Measurements from ENCODE around the gene PSG6. TPM values are rescaled to one million over a fixed set of nuclear protein-coding genes. Genes with fewer than 3 reads are reported as not detected.
"Not testable (repeated sequence)": the region's sequence is repeated elsewhere in the genome, so short reads cannot be mapped to it uniquely, and the experiment has no call there.

PSG6 gene
- total RNA-seq, 2 experiments from 2014 or later = not detected

GRCh38 chr19:42881279-42881678 lies 36.4 kb downstream of the PSG6 start:
- CTCF ChIA-PET; H3K4me3 Mint-ChIP-seq; ATAC-seq (ENCODE audit: poor library complexity); H3K27me3 ChIP-seq (ENCODE audit: control insufficient read depth in 1 of 2, insufficient read depth in 2 of 2, low read length in 2 of 2); H3K4me3 ChIP-seq (ENCODE audit: low read length); H3K36me3 Mint-ChIP-seq (ENCODE audit: low read depth); H3K27ac Mint-ChIP-seq; POLR2A ChIA-PET; H3K4me1 ChIP-seq (ENCODE audit: insufficient read depth, low read length); H3K36me3 ChIP-seq (ENCODE audit: insufficient read depth, low read length); intact Hi-C loops (cut with DNase I, micrococcal nuclease); H3K27ac ChIP-seq (ENCODE audit: low read depth in 1 of 2, low read length in 2 of 2); DNase-seq; H3K4me1 Mint-ChIP-seq (ENCODE audit: low read depth); H3K9me3 ChIP-seq (ENCODE audit: control insufficient read depth in 1 of 2, insufficient read depth in 1 of 2, low read length in 2 of 2); H3K9me3 Mint-ChIP-seq: not testable (repeated sequence)
- peaks cover 46% of the 10 kb centered on the region for H3K27me3 Mint-ChIP-seq
- peak; percentile 10 for TF ChIP-seq CTCF (IDR thresholded peaks at IDR 0.05)

- H3K27me3 ChIP-seq (ENCODE audit: control insufficient read depth in 1 of 2, insufficient read depth in 2 of 2, low read length in 2 of 2); H3K9me3 Mint-ChIP-seq; H3K4me1 ChIP-seq (ENCODE audit: insufficient read depth, low read length); H3K4me1 Mint-ChIP-seq (ENCODE audit: low read depth); DNase-seq; H3K27ac Mint-ChIP-seq; H3K9me3 ChIP-seq (ENCODE audit: control insufficient read depth in 1 of 2, insufficient read depth in 1 of 2, low read length in 2 of 2); H3K4me3 Mint-ChIP-seq; H3K36me3 Mint-ChIP-seq (ENCODE audit: low read depth); H3K36me3 ChIP-seq (ENCODE audit: insufficient read depth, low read length); POLR2A ChIA-PET; intact Hi-C loops (cut with DNase I, micrococcal nuclease); H3K27ac ChIP-seq (ENCODE audit: low read depth in 1 of 2, low read length in 2 of 2); H3K4me3 ChIP-seq (ENCODE audit: low read length); ATAC-seq (ENCODE audit: poor library complexity); CTCF ChIA-PET: not testable (repeated sequence)
- H3K27me3 Mint-ChIP-seq = peaks cover 39% of the 10 kb centered on the region
Measured at GRCh38 chr19:42880621-42881020, 37.1 kb downstream of the PSG6 start.

GRCh38 chr19:42879613-42880012 lies 38.1 kb downstream of the PSG6 start, which contains the start of gene PSG1:
Gene PSG1 (minus strand): TSS chr19:42879713. CDS start chr19:42879581, 132 bp downstream.
- Mint-ChIP-seq H3K27me3 (peaks cover 29% of the 10 kb centered on the region), H3K27ac (no peak within 1 kb of the TSS), H3K4me3 (no peak within 1 kb of the TSS), H3K36me3 (ENCODE audit: low read depth) (no peaks in the 10 kb centered on the region), H3K4me1 (ENCODE audit: low read depth) (no peaks in the 10 kb centered on the region), H3K9me3 (no peaks in the 10 kb centered on the region)
- H3K4me1 ChIP-seq (ENCODE audit: insufficient read depth, low read length) = no peaks in the 10 kb centered on the region
- no peak for TF ChIP-seq CTCF (IDR thresholded peaks at IDR 0.05)
- no peak within 1 kb of the TSS for H3K4me3 ChIP-seq (ENCODE audit: low read length)
- intact Hi-C loops (cut with DNase I, micrococcal nuclease) = no loop called here
- ChIA-PET POLR2A (no interaction called here), CTCF (no interaction called here)
- ATAC-seq (ENCODE audit: poor library complexity) (no peak), DNase-seq (no peak)
- H3K9me3 ChIP-seq (ENCODE audit: control insufficient read depth in 1 of 2, insufficient read depth in 1 of 2, low read length in 2 of 2) = no peaks in the 10 kb centered on the region
- peaks cover under 1 to 2% of the 10 kb centered on the region in 2 experiments for H3K27me3 ChIP-seq (ENCODE audit: control insufficient read depth in 1 of 2, insufficient read depth in 2 of 2, low read length in 2 of 2)
- H3K27ac ChIP-seq (ENCODE audit: low read depth in 1 of 2, low read length in 2 of 2) = no peak within 1 kb of the TSS
- no peaks in the 10 kb centered on the region for H3K36me3 ChIP-seq (ENCODE audit: insufficient read depth, low read length)

GRCh38 chr19:42876596-42876995 lies 41.1 kb downstream of the PSG6 start:
- H3K4me1 ChIP-seq (ENCODE audit: insufficient read depth, low read length); POLR2A ChIA-PET; DNase-seq; intact Hi-C loops (cut with DNase I, micrococcal nuclease); H3K9me3 Mint-ChIP-seq; H3K27me3 ChIP-seq (ENCODE audit: control insufficient read depth in 1 of 2, insufficient read depth in 2 of 2, low read length in 2 of 2); H3K27ac ChIP-seq (ENCODE audit: low read depth in 1 of 2, low read length in 2 of 2); ATAC-seq (ENCODE audit: poor library complexity); CTCF ChIA-PET; H3K27ac Mint-ChIP-seq; H3K4me3 Mint-ChIP-seq; H3K9me3 ChIP-seq (ENCODE audit: control insufficient read depth in 1 of 2, insufficient read depth in 1 of 2, low read length in 2 of 2); H3K4me1 Mint-ChIP-seq (ENCODE audit: low read depth); H3K36me3 ChIP-seq (ENCODE audit: insufficient read depth, low read length); H3K36me3 Mint-ChIP-seq (ENCODE audit: low read depth); H3K4me3 ChIP-seq (ENCODE audit: low read length): not testable (repeated sequence)
- peaks cover 21% of the 10 kb centered on the region for H3K27me3 Mint-ChIP-seq

GRCh38 chr19:42875881-42876280 lies 41.8 kb downstream of the PSG6 start:
- H3K4me3 ChIP-seq (ENCODE audit: low read length); H3K9me3 ChIP-seq (ENCODE audit: control insufficient read depth in 1 of 2, insufficient read depth in 1 of 2, low read length in 2 of 2); H3K4me3 Mint-ChIP-seq; H3K9me3 Mint-ChIP-seq; H3K36me3 Mint-ChIP-seq (ENCODE audit: low read depth); H3K4me1 ChIP-seq (ENCODE audit: insufficient read depth, low read length); H3K27ac Mint-ChIP-seq; ATAC-seq (ENCODE audit: poor library complexity); H3K27ac ChIP-seq (ENCODE audit: low read depth in 1 of 2, low read length in 2 of 2); intact Hi-C loops (cut with DNase I, micrococcal nuclease); CTCF ChIA-PET; H3K27me3 ChIP-seq (ENCODE audit: control insufficient read depth in 1 of 2, insufficient read depth in 2 of 2, low read length in 2 of 2); H3K4me1 Mint-ChIP-seq (ENCODE audit: low read depth); H3K36me3 ChIP-seq (ENCODE audit: insufficient read depth, low read length); DNase-seq; POLR2A ChIA-PET: not testable (repeated sequence)
- H3K27me3 Mint-ChIP-seq = peaks cover 14% of the 10 kb centered on the region

GRCh38 chr19:42874901-42875813 lies 42.5 kb downstream of the PSG6 start:
- H3K36me3 ChIP-seq (ENCODE audit: insufficient read depth, low read length); H3K4me1 ChIP-seq (ENCODE audit: insufficient read depth, low read length); H3K27me3 ChIP-seq (ENCODE audit: control insufficient read depth in 1 of 2, insufficient read depth in 2 of 2, low read length in 2 of 2); POLR2A ChIA-PET; H3K27ac ChIP-seq (ENCODE audit: low read depth in 1 of 2, low read length in 2 of 2); H3K9me3 ChIP-seq (ENCODE audit: control insufficient read depth in 1 of 2, insufficient read depth in 1 of 2, low read length in 2 of 2); H3K27ac Mint-ChIP-seq; CTCF ChIA-PET; H3K9me3 Mint-ChIP-seq; intact Hi-C loops (cut with DNase I, micrococcal nuclease); H3K4me1 Mint-ChIP-seq (ENCODE audit: low read depth); H3K4me3 Mint-ChIP-seq; ATAC-seq (ENCODE audit: poor library complexity); H3K4me3 ChIP-seq (ENCODE audit: low read length); DNase-seq; H3K36me3 Mint-ChIP-seq (ENCODE audit: low read depth): not testable (repeated sequence)
- H3K27me3 Mint-ChIP-seq = peaks cover 12% of the 10 kb centered on the region

Measured in CD4-positive, alpha-beta T cell (primary cell).